Common myeloid progenitor, CD34-positive (primary cell): ENCODE results near the gene SMIM27.

Source experiments
- CTCF ChIA-PET: fragments of 350-600 bp; sonication (Branson Sonifier 250); formaldehyde crosslinking; loops from one replicate; lab custom pipeline; 2021; ENCODE audit warnings: antibody characterized with exemption; lab: Charles Lee
- POLR2A ChIA-PET: fragments of 350-600 bp; sonication (Branson Sonifier 250); formaldehyde crosslinking; loops from one replicate; lab custom pipeline; 2021; ENCODE audit warnings: antibody characterized with exemption; lab: Charles Lee
- DNase-seq, 3 donors: peaks; one replicate each; pipeline versions ENCODE4 v3.0.0 to v3.0.0-alpha.2; 2013
- H3K27ac ChIP-seq, 2 experiments: 1 replicate in 1 of 2; 2 replicates in 1 of 2; pipeline ENCODE4 v1.7.0; 2013; ENCODE audit warnings: inconsistent platforms in 2 of 2, low read length in 2 of 2, mild to moderate bottlenecking in 2 of 2, low read depth in 1 of 2, moderate library complexity in 1 of 2; ENCODE audit not compliant: severe bottlenecking in 2 of 2, insufficient read depth in 1 of 2, poor library complexity in 1 of 2
- H3K27me3 ChIP-seq, 5 experiments: replicated peaks in 2 of 5; 1 replicate in 3 of 5; 2 replicates in 2 of 5; pipeline versions ENCODE4 v1.6.1 to v1.7.0; 2013; ENCODE audit warnings: low read length in 4 of 5, mild to moderate bottlenecking in 2 of 5, moderate library complexity in 2 of 5, inconsistent platforms in 1 of 5; ENCODE audit not compliant: insufficient read depth in 5 of 5, control insufficient read depth in 4 of 5
- H3K36me3 ChIP-seq, 4 experiments: 1 replicate in 2 of 4; 2 replicates in 2 of 4; pipeline versions ENCODE4 v1.6.1 to v1.7.0; 2013; ENCODE audit warnings: low read length in 3 of 4, control low read depth in 1 of 4, mild to moderate bottlenecking in 1 of 4; ENCODE audit not compliant: control insufficient read depth in 4 of 4, insufficient read depth in 4 of 4
- H3K4me1 ChIP-seq, 4 experiments: 1 replicate in 3 of 4; 2 replicates in 1 of 4; pipeline versions ENCODE4 v1.6.1 to v1.7.1; 2013; ENCODE audit warnings: low read length in 3 of 4, mild to moderate bottlenecking in 3 of 4, control low read depth in 1 of 4, inconsistent platforms in 1 of 4, moderate library complexity in 1 of 4; ENCODE audit not compliant: control insufficient read depth in 4 of 4, insufficient read depth in 4 of 4; ENCODE audit errors: control extremely low read depth in 1 of 4
- H3K4me3 ChIP-seq, 7 experiments: 1 replicate in 4 of 7; 2 replicates in 3 of 7; pipeline versions ENCODE4 v1.5.1 to v1.7.0; 2013; ENCODE audit warnings: mild to moderate bottlenecking in 7 of 7, low read length in 6 of 7, moderate library complexity in 6 of 7, inconsistent platforms in 2 of 7, low read depth in 2 of 7, control low read depth in 1 of 7; ENCODE audit not compliant: insufficient read depth in 4 of 7, control insufficient read depth in 1 of 7; ENCODE audit errors: extremely low read depth in 1 of 7
- H3K9me3 ChIP-seq, 5 experiments: 1 replicate in 4 of 5; 2 replicates in 1 of 5; pipeline versions ENCODE4 v1.6.1 to v1.7.1; 2013; ENCODE audit warnings: low read length in 4 of 5, mild to moderate bottlenecking in 2 of 5, inconsistent platforms in 1 of 5, low read depth in 1 of 5, moderate library complexity in 1 of 5; ENCODE audit not compliant: control insufficient read depth in 4 of 5, insufficient read depth in 2 of 5; ENCODE audit errors: control extremely low read depth in 1 of 5
- WGBS: methylation state at CpG from one replicate; pipeline ENCODE4 v1.1.5; 2013; ENCODE audit not compliant: insufficient coverage; 5-methylcytosine and 5-hydroxymethylcytosine counted together

Gene SMIM27

GRCh38 chr9:32578976-32579375, 26.8 kb downstream of the SMIM27 start:
- Histone ChIP-seq H3K36me3 (no peaks in the 10 kb centered on the region), H3K4me3 (no peak overlapping the region), H3K27ac (no peak overlapping the region), H3K4me1 (no peaks in the 10 kb centered on the region), H3K27me3 (peaks cover 0 to 9% (median 7%) of the 10 kb centered on the region in 5 experiments), H3K9me3 (no peaks in the 10 kb centered on the region)
- ChIA-PET POLR2A (no interaction called here), CTCF (interaction anchor here (0.7 to 12.5 kb wide), 19 partner anchors 10 to 398 kb away, joined by 3 to 257 read pairs (median 6); partner anchors contain the start of gene ACO1)
- WGBS, result 50% methylated on average over 3 of the region's 5 CpGs
- DNase-seq, result no peak

- Histone ChIP-seq H3K9me3 (no peaks in the 10 kb centered on the region), H3K4me3 (no peak overlapping the region), H3K27me3 (peaks cover 0 to 14% (median 9%) of the 10 kb centered on the region in 5 experiments), H3K27ac (no peak overlapping the region), H3K4me1 (no peaks in the 10 kb centered on the region), H3K36me3 (no peaks in the 10 kb centered on the region)
- ChIA-PET POLR2A (interaction anchor here (1.1 kb wide), 1 partner anchor 201 kb away, joined by 3 read pairs; no protein-coding TSS in a partner anchor), CTCF (interaction anchor here (0.7 to 12.5 kb wide), 26 partner anchors 10 to 397 kb away, joined by 3 to 257 read pairs (median 5); partner anchors contain the start of gene ACO1)
- WGBS, result 0% methylated on average over 1 of the region's 4 CpGs
- DNase-seq, result peak; percentile 69 to 80 (median 72)
Observed at GRCh38 chr9:32579706-32580331, 27.7 kb downstream of the SMIM27 start.

DNA sequence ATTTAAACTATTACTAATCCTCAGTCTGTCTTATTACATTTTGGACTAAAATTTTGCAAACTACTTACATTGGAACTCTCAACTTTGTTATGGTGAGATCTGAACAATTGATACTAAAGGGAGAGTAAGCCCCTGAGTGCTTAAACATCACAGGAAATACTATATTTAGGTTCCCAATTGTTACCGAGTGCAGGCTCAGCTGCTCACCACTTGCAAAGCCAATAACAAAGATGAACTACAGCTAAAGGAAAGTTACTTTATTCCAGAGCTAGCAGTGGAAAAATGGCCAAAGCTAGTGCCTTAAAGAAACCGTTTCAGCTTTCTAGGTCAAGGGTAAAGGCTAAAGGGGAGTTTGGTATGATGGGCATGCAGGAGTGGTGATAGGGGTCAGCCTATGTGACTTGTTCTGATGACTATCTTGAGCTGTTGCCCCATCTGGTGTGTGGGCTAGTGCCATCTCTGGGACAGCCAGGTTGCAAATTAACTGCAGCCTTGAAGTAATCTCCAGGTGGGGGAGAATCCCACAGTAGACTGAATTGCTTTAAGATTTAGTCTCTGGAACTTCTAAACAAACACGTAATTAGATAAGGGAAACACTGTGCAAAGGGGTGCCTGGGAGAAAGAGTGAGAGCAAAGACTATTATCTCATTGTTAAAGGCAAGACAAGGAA, 28.6 kb downstream of the SMIM27 start:
- H3K4me1 ChIP-seq, result no peaks in the 10 kb centered on the region
- no peak overlapping the region for H3K4me3 ChIP-seq
- WGBS, result 32% methylated on average over 3 of the region's 3 CpGs
- no peaks in the 10 kb centered on the region for H3K36me3 ChIP-seq
- no peak for DNase-seq
- H3K27ac ChIP-seq, result no peak overlapping the region
- ChIA-PET POLR2A (no interaction called here), CTCF (interaction anchor here (1.1 to 12.5 kb wide), 25 partner anchors 9 to 400 kb away, joined by 3 to 257 read pairs (median 6); partner anchors contain the start of genes ACO1 and RIGI)
- H3K9me3 ChIP-seq, result no peaks in the 10 kb centered on the region
- peaks cover 0 to 19% (median 9%) of the 10 kb centered on the region in 5 experiments for H3K27me3 ChIP-seq

DNA sequence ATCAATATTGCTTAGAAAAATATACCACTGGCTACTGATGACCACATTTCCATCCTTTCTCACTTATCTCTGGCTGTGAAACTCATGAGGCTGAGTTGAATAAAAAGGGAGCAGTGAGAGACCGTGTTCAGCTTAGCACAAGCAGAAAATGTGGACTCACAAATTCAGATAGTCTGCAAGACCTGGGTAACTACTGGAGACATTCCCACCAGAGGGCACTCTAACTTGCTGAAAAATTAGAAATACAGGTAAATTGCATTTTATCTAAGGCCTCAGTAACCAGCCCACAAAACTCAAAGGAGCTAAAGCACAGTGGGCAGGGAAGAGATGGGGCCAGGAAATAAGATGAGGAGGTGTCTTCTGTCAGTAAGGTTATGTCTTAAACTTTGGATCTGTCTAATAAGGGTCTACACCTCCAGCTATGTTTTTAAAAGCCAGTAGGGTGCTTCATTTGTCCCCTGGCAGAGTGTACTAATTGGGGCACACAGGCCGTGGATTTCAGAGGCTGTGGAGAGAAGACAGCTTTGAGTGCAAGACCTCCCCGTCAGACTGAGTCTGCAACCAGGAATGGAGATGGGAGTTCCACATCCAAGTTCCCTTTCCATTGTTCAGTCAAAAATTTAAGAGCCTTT, 29.5 kb downstream of the SMIM27 start:
- Histone ChIP-seq H3K4me1 (no peaks in the 10 kb centered on the region), H3K9me3 (peaks cover 0 to 4% (median 0%) of the 10 kb centered on the region in 5 experiments), H3K4me3 (no peak overlapping the region), H3K27me3 (peaks cover 0 to 23% (median 12%) of the 10 kb centered on the region in 5 experiments), H3K36me3 (no peaks in the 10 kb centered on the region), H3K27ac (no peak overlapping the region)
- ChIA-PET POLR2A (no interaction called here), CTCF (interaction anchor here (0.5 to 12.5 kb wide), 24 partner anchors 8 to 1018 kb away, joined by 3 to 257 read pairs (median 5); partner anchors contain the start of genes ACO1 and RIGI)
- WGBS, result 76% methylated on average over 2 of the region's 3 CpGs
- DNase-seq, result peak; percentile 74 to 86 (median 82)

DNA sequence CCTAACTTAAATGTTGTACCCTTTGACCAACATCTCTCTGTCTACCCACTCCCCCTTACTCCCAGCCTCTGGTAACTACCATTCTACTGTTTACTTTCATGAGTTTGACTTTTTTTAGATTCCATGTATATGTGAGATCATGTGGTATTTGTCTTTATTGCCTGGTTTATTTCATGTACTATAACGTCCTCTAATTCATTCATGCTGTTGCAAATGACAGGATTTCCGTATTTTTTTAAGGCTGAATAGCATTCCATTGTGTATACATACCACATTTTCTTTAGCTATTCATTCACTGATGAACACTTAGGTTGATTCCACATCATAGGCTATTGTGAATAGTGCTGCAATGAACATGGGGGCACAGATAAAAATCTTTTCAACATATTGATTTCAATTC, 32.7 kb downstream of the SMIM27 start:
- Histone ChIP-seq H3K4me3 (no peak overlapping the region), H3K9me3 (peaks cover 0 to 4% (median 0%) of the 10 kb centered on the region in 5 experiments), H3K36me3 (no peaks in the 10 kb centered on the region), H3K4me1 (no peaks in the 10 kb centered on the region), H3K27ac (no peak overlapping the region), H3K27me3 (peaks cover 0 to 31% (median 6%) of the 10 kb centered on the region in 5 experiments)
- no CpG with 5 or more reads among the region's 2 CpGs for WGBS
- DNase-seq, result no peak
- POLR2A ChIA-PET, result no interaction called here
- CTCF ChIA-PET, result interaction anchor here (1.6 to 12.5 kb wide), 2 partner anchors 146 to 208 kb away, joined by 4 to 257 read pairs; no protein-coding TSS in a partner anchor

- POLR2A ChIA-PET, result no interaction called here
Observed at GRCh38 chr9:32587901-32588300, 35.8 kb downstream of the SMIM27 start.

More at GRCh38 chr9:32587901-32588300, 35.8 kb downstream of the SMIM27 start:
- no peaks in the 10 kb centered on the region for H3K4me1 ChIP-seq
- CTCF ChIA-PET, result interaction anchor here (0.8 to 12.5 kb wide), 10 partner anchors 7 to 385 kb away, joined by 3 to 257 read pairs (median 7); no protein-coding TSS in a partner anchor
- no peak overlapping the region for H3K27ac ChIP-seq
- DNase-seq, result peak in 2 of 3 donors; percentile 30 to 42
- peaks cover 0 to 27% (median 6%) of the 10 kb centered on the region in 5 experiments for H3K27me3 ChIP-seq
- H3K9me3 ChIP-seq, result peaks cover 0 to 4% (median 0%) of the 10 kb centered on the region in 5 experiments
- no peaks in the 10 kb centered on the region for H3K36me3 ChIP-seq
- no peak overlapping the region for H3K4me3 ChIP-seq
